NOMO-1 (cell line): ENCODE data around the gene PFDN1.

ENCODE experiments used
- DNase-seq, 2 experiments: peaks; one replicate each; lab custom pipeline; 2025; ENCODE audit not compliant: unreplicated experiment in 2 of 2; lab: John Stamatoyannopoulos, UW

Gene PFDN1

GRCh38 chr5:140262221-140262620 lies 40.7 kb downstream of the PFDN1 start:
- no peak for DNase-seq

GRCh38 chr5:140261403-140262171 lies 41.3 kb downstream of the PFDN1 start:
- peak; percentile 50 to 75 for DNase-seq

DNA sequence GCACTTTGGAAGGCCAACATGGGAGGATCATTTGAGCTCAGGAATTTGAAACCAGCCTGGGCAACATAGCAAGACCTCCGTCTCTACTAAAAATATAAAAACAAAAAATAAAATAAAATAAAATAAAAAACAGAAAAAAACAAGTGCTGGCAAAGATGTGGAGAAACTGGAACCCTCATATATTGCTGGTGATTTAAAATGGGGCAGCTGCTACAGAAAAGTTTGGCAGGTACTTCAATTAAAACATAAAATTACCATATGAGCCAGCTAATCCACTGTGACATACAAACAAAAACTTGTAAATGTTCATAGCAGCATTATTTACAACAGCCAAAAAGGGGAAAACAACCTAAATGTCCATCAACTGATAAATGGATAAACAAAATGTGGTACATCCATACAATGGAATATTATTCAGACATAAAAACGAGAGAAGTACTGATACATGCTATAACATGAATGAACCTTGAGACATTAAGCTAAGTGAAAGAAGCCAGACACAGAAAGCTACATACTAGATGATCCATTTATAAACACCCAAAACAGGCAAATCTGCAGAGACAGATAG lies 42.7 kb downstream of the PFDN1 start:
- DNase-seq = no peak

DNA sequence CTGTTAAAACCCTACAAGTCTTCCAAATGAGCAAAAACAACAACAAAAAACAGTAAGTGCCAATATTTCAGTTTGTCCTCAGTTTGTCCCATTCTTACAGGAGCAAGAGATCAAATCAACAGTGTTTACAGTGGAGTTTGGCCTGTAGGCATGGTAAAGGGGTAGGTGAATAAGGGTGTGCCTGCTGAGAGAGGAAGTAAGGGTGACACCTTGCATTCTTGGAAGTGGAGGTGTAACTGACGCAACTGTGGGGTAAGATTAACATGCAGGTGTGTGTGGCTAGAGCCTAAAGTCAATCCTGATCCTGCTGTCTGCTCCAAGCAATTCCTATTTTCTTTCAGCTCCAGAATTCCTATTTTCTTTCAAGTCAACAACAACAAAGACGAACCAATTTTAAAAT lies 43.4 kb downstream of the PFDN1 start:
- DNase-seq = no peak

- DNase-seq = no peak
These were observed 44.0 kb downstream of the PFDN1 start for GRCh38 chr5:140258873-140259272.

GRCh38 chr5:140258016-140258415 lies 44.9 kb downstream of the PFDN1 start:
- DNase-seq = no peak

GRCh38 chr5:140256726-140257125 lies 46.2 kb downstream of the PFDN1 start:
- no peak for DNase-seq

- DNase-seq = no peak
These were observed 47.3 kb downstream of the PFDN1 start for GRCh38 chr5:140255460-140256157.

DNA sequence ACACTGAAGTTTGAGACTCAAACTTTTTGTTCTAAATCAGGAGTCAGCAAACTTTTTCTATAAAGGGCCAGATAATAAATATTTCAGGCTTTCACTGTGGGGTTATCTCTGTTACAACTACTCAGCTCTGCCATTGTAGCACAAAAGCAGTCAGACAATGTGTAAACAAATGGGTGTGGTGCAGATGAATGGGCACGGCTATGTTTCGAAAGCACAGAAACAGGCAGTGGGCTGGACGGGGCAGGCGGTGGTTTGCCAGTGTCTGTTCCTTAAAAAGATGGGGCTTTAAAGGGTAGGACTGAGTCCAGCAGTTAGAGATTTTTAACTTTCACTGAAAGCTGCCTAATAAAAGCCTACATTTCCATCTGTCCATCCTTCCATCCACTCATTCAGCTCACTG lies 48.9 kb downstream of the PFDN1 start:
- peak; percentile 66 to 77 for DNase-seq

GRCh38 chr5:140252470-140253126 lies 50.3 kb downstream of the PFDN1 start:
- DNase-seq = no peak

- peak; percentile 88 to 94 for DNase-seq
These were observed 51.4 kb downstream of the PFDN1 start for GRCh38 chr5:140251527-140251973.

DNA sequence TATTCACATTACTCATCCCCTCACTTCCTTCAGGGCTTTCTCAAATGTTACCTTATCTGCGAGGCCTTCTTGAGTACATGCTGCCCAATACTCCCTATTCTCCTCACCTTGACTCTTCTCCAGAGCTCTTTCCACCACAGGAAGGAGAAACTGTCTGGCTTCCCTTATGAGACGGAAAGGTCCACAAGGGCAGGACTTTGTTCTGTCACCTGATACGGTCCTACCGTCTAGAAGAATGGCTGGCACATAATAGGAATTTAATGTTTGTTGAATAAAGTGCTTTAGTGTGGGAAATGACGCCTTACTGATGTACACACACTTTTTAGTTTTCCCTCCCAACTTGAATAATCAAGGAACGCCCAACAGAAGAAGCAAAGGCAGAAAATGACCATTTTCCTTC lies 52.5 kb downstream of the PFDN1 start:
- no peak for DNase-seq

DNA sequence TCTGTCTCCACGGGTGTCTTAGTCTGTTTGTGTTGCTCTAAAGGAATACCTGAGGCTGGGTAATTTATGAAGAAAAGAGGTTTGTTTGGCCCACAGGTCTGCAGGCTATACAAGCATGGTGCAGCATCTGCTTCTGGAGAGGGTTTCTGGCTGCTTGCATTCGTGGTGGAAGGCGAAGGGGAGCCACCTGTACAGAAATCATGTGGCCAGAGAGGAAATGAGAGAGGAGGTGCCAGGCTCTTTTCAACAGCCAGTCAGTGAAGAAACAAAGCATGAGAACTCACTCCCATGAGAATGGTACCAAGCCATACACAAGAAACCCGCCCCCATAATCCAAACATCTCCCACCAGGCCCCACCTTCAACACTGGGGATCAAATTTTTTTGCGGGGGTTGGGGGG lies 53.4 kb downstream of the PFDN1 start:
- DNase-seq = no peak

GRCh38 chr5:140248414-140248813 lies 54.5 kb downstream of the PFDN1 start:
- no peak for DNase-seq

DNA sequence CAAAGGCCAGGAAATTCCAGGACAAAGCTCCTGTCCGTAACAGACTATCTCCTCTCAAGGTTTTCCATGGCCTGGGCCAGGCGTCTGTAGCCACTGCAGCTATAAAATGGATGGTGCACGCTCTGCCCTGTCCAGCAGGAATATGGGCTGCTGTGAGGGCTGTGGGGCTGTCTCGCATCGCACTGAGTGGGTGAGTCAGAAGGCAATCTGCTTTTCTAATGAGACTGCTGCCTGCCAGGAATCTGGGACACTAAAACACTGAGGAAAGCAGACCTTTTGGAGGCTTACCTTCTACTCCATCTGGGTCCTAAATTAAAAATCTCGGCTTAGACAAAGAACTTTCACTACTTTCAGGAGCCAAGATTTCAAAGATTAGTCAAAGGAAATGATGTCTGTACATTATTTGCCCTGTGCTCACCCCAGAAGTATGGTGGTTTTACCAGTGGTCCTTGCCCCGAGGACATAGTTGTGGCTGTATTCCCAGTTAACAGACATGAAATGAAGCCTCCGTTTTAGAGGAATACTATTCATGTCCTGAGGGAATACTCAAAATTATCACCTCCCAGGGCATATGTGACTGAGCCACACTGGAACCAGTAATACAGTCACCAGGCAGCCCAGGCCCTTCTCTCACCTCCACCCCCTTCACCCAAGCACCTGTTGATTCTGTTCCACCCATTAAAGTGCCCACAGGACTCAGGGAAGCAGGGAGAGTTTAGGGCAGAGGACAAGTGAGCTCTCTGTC lies 56.4 kb downstream of the PFDN1 start:
- no peak for DNase-seq

GRCh38 chr5:140245926-140246325 lies 57.0 kb downstream of the PFDN1 start:
- no peak for DNase-seq

- DNase-seq = peak; percentile 52 to 62
These were observed 57.6 kb downstream of the PFDN1 start for GRCh38 chr5:140245341-140245740.

DNA sequence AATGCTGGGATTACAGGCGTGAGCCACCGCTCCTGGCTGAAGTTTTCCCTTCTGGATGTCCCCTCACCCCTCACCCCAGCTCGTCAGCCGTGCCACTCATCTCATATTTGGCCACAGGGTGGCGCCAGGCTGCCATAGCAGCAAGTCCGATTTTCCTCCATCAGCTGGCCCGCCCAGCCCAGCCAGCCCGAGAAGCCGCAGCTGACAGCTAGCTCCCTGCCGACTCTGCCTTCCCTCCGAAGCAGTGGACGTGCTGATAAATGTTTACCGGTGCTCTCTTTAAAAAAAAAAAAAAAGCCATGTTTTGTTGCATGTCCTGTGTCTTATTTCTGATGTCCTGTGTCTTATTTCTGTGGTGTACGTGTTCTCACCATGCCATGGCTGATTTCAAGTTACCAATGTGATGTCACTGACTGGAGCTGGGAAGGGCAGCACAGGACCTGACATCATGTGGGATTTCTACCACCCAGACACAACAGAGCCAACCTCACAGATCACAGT lies 58.3 kb downstream of the PFDN1 start:
- peak; percentile 79 to 80 for DNase-seq

- DNase-seq = no peak
These were observed 59.1 kb downstream of the PFDN1 start for GRCh38 chr5:140243706-140244250.

DNA sequence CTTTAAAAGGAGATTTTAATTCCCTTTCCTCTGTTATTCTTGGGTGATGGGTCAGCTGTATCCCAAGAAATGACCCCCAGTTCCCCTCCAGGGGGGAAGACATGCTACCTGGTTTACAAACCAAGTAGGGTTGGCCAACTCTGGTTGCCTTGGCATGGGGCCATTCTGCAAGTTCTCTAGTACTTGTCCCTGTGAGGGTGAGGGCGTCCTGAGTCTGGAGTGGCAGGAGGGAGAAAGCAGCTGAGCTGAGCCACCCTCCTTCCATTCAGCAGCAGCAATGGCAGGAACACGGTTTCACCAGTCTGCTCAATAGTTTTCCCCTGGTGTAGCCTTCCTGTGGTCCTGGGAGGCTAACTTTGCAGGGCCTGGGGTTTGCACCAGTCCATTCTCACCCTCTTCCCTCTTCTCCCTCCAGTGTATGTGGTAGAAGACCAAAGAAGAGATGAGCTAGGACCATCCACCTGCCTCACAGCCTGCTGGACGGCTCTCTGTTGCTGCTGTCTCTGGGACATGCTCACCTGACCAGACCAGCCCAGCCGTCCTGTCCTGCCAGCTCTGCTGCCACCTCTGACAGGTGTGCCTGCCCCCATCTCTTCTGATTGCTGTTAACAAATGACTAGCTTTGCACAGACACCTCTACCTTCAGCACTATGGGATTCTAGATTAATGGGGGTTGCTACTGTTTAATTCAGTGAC lies 59.9 kb downstream of the PFDN1 start:
- DNase-seq = no peak
